ENCODE results near the gene IGFLR1.

GRCh38 chr19:35692010-35692409 lies 50.2 kb downstream of the IGFLR1 start:
- no peak for TF ChIP-seq CTCF (IDR thresholded peaks at IDR 0.05)
- TF ChIP-seq POLR2A (IDR thresholded peaks at IDR 0.05), result no peak

Data from thyroid gland (tissue), 4 donors.